Activated gamma-delta T cell (primary cell): ENCODE results near the gene OFD1.

ENCODE experiments used
- DNase-seq: peaks from one replicate; lab custom pipeline; 2025; lab: John Stamatoyannopoulos, UW
- total RNA-seq, 2 donors: gene quantifications; one replicate each; lab custom pipeline; 2026; lab: John Stamatoyannopoulos, UW

The OFD1 gene
- 283 to 313 reads per million in 2 donors for total RNA-seq

- DNase-seq: peak; percentile 66
These were observed at the start of gene OFD1, which contains the start of gene TRAPPC2 for GRCh38 chrX:13734278-13735172. Gene OFD1 (plus strand): TSS chrX:13734748. CDS start chrX:13735072, 324 bp downstream. Gene TRAPPC2 (minus strand): TSS chrX:13734620. CDS start chrX:13719963, 14,657 bp downstream.

GRCh38 chrX:13685126-13685763 lies 49.3 kb upstream of the OFD1 start:
- DNase-seq: no peak

GRCh38 chrX:13687203-13687602 lies 47.3 kb upstream of the OFD1 start:
- no peak for DNase-seq

- DNase-seq: no peak
These were observed 46.1 kb upstream of the OFD1 start for GRCh38 chrX:13688384-13688957.

- DNase-seq: peak; percentile 65
These were observed 45.4 kb upstream of the OFD1 start, which contains the start of gene RAB9A for GRCh38 chrX:13688958-13689740. Gene RAB9A (plus strand): TSS chrX:13689128. CDS start chrX:13708747, 19,619 bp downstream.

- no peak for DNase-seq
These were observed 44.8 kb upstream of the OFD1 start for GRCh38 chrX:13689741-13690211.

- no peak for DNase-seq
These were observed 43.7 kb upstream of the OFD1 start for GRCh38 chrX:13690836-13691235.

- no peak for DNase-seq
These were observed 42.6 kb upstream of the OFD1 start for GRCh38 chrX:13691841-13692371.

- no peak for DNase-seq
These were observed 41.7 kb upstream of the OFD1 start for GRCh38 chrX:13692771-13693231.

GRCh38 chrX:13693341-13693961 lies 41.1 kb upstream of the OFD1 start:
- no peak for DNase-seq

GRCh38 chrX:13694359-13694758 lies 40.2 kb upstream of the OFD1 start:
- no peak for DNase-seq

GRCh38 chrX:13694983-13695382 lies 39.6 kb upstream of the OFD1 start:
- no peak for DNase-seq

- no peak for DNase-seq
These were observed 38.9 kb upstream of the OFD1 start for GRCh38 chrX:13695601-13696115.

GRCh38 chrX:13697455-13697854 lies 37.1 kb upstream of the OFD1 start:
- no peak for DNase-seq

- no peak for DNase-seq
These were observed 36.6 kb upstream of the OFD1 start for GRCh38 chrX:13697976-13698375.

GRCh38 chrX:13698432-13698831 lies 36.1 kb upstream of the OFD1 start:
- DNase-seq: no peak

- no peak for DNase-seq
These were observed 35.2 kb upstream of the OFD1 start for GRCh38 chrX:13699183-13699826.

- DNase-seq: no peak
These were observed 34.2 kb upstream of the OFD1 start for GRCh38 chrX:13700380-13700779.

GRCh38 chrX:13702111-13702789 lies 32.3 kb upstream of the OFD1 start:
- no peak for DNase-seq
